OCI-LY1 (cell line): ENCODE results near the gene MPPED1.

Experiments used
- H2AFZ ChIP-seq: fragments of 200-600 bp; sonication (generic), shearing (Covaris generic); 2 replicates; pipeline ENCODE4 v1.6.0; 2014; ENCODE audit warnings: antibody characterized with exemption, mild to moderate bottlenecking, low read length
- H3F3A ChIP-seq: fragments of 200-600 bp; sonication (generic), shearing (Covaris generic); 2 replicates; pipeline ENCODE4 v1.6.0; 2014; ENCODE audit warnings: mild to moderate bottlenecking, antibody characterized with exemption, low read length, moderate library complexity; ENCODE audit not compliant: insufficient read depth
- H3K27ac ChIP-seq: fragments of 200-600 bp; sonication (generic); 2 replicates; pipeline ENCODE4 v1.5.1; 2014; ENCODE audit warnings: low read length, mixed run types, mild to moderate bottlenecking, low read depth; ENCODE audit not compliant: poor library complexity, severe bottlenecking
- H3K27me3 ChIP-seq: fragments of 200-600 bp; sonication (generic); 2 replicates; pipeline ENCODE4 v1.6.0; 2014; ENCODE audit warnings: antibody characterized with exemption, mild to moderate bottlenecking, low read length, moderate library complexity; ENCODE audit not compliant: insufficient read depth
- H3K36me3 ChIP-seq: fragments of 200-600 bp; sonication (generic); 2 replicates; pipeline ENCODE4 v1.6.1; 2014; ENCODE audit warnings: mild to moderate bottlenecking, antibody characterized with exemption, low read length, moderate library complexity, mixed read lengths; ENCODE audit not compliant: insufficient read depth
- H3K4me1 ChIP-seq: fragments of 200-600 bp; sonication (generic); 2 replicates; pipeline ENCODE4 v1.5.1; 2014; ENCODE audit warnings: mild to moderate bottlenecking, low read length, moderate library complexity; ENCODE audit not compliant: insufficient read depth, severe bottlenecking
- H3K4me2 ChIP-seq: fragments of 200-600 bp; sonication (generic), shearing (Covaris generic); 2 replicates; pipeline ENCODE4 v1.6.1; 2014; ENCODE audit warnings: low read length
- H3K4me3 ChIP-seq: fragments of 200-600 bp; sonication (generic); 2 replicates; pipeline ENCODE4 v1.5.1; 2014; ENCODE audit warnings: low read length, low read depth, mild to moderate bottlenecking, mixed read lengths; ENCODE audit not compliant: poor library complexity, severe bottlenecking
- H3K79me2 ChIP-seq: fragments of 200-600 bp; shearing (Covaris generic); 2 replicates; pipeline ENCODE4 v1.6.1; 2016; ENCODE audit warnings: mixed run types, low read length, mixed read lengths; ENCODE audit not compliant: insufficient read depth
- H3K9ac ChIP-seq: fragments of 200-600 bp; sonication (generic), shearing (Covaris generic); 2 replicates; pipeline ENCODE4 v1.6.1; 2014; ENCODE audit warnings: mild to moderate bottlenecking, low read length, mixed read lengths
- H3K9me2 ChIP-seq: fragments of 200-600 bp; sonication (generic), shearing (Covaris generic); 2 replicates; pipeline ENCODE4 v1.6.1; 2014; ENCODE audit warnings: low read depth, mild to moderate bottlenecking, low read length, mixed read lengths
- H3K9me3 ChIP-seq: fragments of 200-600 bp; shearing (Covaris generic); 2 replicates; pipeline ENCODE4 v1.6.1; 2014; ENCODE audit warnings: low read length, mixed read lengths
- H4K20me1 ChIP-seq: fragments of 200-600 bp; sonication (generic), shearing (Covaris generic); 2 replicates; pipeline ENCODE4 v1.6.0; 2016; ENCODE audit warnings: mild to moderate bottlenecking, low read length; ENCODE audit not compliant: insufficient read depth
- CTCF ChIP-seq: fragments of 200-600 bp; sonication (generic), shearing (Covaris generic); IDR thresholded peaks from 2 replicates; pipeline ENCODE4 v1.5.1; 2017; ENCODE audit warnings: mild to moderate bottlenecking, antibody characterized with exemption, low read length, moderate library complexity, mixed read lengths
- EZH2 ChIP-seq: fragments of 200-600 bp; sonication (generic), shearing (Covaris generic); IDR thresholded peaks from 2 replicates; pipeline ENCODE4 v1.8.0; 2017; ENCODE audit warnings: borderline replicate concordance, mixed run types, mild to moderate bottlenecking, antibody characterized with exemption, low read length, moderate library complexity, mixed read lengths

MPPED1 gene

DNA sequence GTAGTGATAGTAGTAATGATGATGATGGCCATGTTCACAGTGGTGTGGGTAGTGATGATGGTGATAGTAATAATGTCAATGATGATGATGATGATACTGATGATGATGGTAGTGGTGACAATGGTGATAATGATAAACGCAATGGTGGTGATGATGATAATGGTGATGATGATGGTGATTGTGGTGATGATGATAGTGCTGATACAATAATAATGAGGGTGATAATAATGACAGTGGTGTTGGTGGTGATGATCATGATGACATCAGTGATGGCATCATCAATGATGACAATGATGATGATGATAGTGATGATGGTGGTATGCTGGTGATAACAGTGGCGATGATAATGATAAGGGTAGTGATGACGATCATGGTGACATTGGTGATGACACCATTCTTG is 92.3 kb downstream of the MPPED1 start:
- Histone ChIP-seq H2AFZ (no peak overlapping the region), H3K9me3 (no peaks in the 10 kb centered on the region), H3K79me2 (no peaks in the 10 kb centered on the region), H3K4me2 (no peak overlapping the region), H3F3A (no peaks in the 10 kb centered on the region), H3K36me3 (no peaks in the 10 kb centered on the region), H3K9ac (no peak overlapping the region), H4K20me1 (no peaks in the 10 kb centered on the region), H3K4me1 (no peaks in the 10 kb centered on the region), H3K4me3 (no peak overlapping the region), H3K27me3 (no peaks in the 10 kb centered on the region), H3K9me2 (no peaks in the 10 kb centered on the region), H3K27ac (no peak overlapping the region)
- TF ChIP-seq EZH2 = no peak
- TF ChIP-seq CTCF = no peak

- Histone ChIP-seq H3K9me2 (no peaks in the 10 kb centered on the region), H2AFZ (no peak overlapping the region), H3K27me3 (no peaks in the 10 kb centered on the region), H3K79me2 (no peaks in the 10 kb centered on the region), H3K9me3 (no peaks in the 10 kb centered on the region), H3K4me3 (no peak overlapping the region), H4K20me1 (no peaks in the 10 kb centered on the region), H3K4me1 (no peaks in the 10 kb centered on the region), H3K9ac (no peak overlapping the region), H3K36me3 (no peaks in the 10 kb centered on the region), H3K27ac (no peak overlapping the region), H3F3A (no peaks in the 10 kb centered on the region), H3K4me2 (no peak overlapping the region)
- TF ChIP-seq CTCF (no peak), EZH2 (no peak)
These were observed 93.0 kb downstream of the MPPED1 start for GRCh38 chr22:43504666-43505261.

GRCh38 chr22:43505423-43505822 is 93.6 kb downstream of the MPPED1 start:
- Histone ChIP-seq H2AFZ (no peak overlapping the region), H3K9me2 (no peaks in the 10 kb centered on the region), H3K36me3 (no peaks in the 10 kb centered on the region), H3K9me3 (no peaks in the 10 kb centered on the region), H3K27me3 (no peaks in the 10 kb centered on the region), H3F3A (no peaks in the 10 kb centered on the region), H3K9ac (no peak overlapping the region), H3K79me2 (no peaks in the 10 kb centered on the region), H3K4me2 (no peak overlapping the region), H3K4me1 (no peaks in the 10 kb centered on the region), H4K20me1 (no peaks in the 10 kb centered on the region), H3K4me3 (no peak overlapping the region), H3K27ac (no peak overlapping the region)
- TF ChIP-seq EZH2 (no peak), CTCF (no peak)
